ENCODE measurements around the gene CSH1. TPM values are rescaled to one million over a fixed set of nuclear protein-coding genes. Genes with fewer than 3 reads are reported as not detected.
"Not testable (repeated sequence)": the region's sequence is repeated elsewhere in the genome, so short reads cannot be mapped to it uniquely, and the experiment has no call there.

Gene CSH1
- total RNA-seq, 2 donors from 2014 or later: not detected

DNA sequence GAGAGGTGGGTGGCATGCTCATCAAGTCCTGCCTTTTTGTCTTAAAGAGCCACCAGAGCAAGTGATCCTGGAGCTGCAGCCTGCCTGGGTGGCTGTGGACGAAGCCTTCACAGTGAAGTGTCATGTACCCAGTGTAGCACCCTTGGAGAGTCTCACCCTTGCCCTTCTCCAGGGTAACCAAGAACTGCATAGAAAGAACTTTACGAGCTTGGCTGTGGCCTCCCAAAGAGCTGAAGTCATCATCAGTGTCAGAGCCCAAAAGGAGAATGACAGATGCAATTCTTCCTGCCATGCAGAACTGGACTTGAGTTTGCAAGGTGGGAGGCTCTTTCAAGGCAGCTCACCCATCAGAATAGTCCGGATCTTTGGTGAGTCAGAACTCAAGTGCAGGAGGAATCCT, 37.1 kb downstream of the CSH1 start:
- TF ChIP-seq, protein P1, sequence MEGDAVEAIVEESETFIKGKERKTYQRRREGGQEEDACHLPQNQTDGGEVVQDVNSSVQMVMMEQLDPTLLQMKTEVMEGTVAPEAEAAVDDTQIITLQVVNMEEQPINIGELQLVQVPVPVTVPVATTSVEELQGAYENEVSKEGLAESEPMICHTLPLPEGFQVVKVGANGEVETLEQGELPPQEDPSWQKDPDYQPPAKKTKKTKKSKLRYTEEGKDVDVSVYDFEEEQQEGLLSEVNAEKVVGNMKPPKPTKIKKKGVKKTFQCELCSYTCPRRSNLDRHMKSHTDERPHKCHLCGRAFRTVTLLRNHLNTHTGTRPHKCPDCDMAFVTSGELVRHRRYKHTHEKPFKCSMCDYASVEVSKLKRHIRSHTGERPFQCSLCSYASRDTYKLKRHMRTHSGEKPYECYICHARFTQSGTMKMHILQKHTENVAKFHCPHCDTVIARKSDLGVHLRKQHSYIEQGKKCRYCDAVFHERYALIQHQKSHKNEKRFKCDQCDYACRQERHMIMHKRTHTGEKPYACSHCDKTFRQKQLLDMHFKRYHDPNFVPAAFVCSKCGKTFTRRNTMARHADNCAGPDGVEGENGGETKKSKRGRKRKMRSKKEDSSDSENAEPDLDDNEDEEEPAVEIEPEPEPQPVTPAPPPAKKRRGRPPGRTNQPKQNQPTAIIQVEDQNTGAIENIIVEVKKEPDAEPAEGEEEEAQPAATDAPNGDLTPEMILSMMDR (IDR thresholded peaks at IDR 0.05): no peak
- no peak overlapping the region for H3K4me3 ChIP-seq
- intact Hi-C loops (cut with DNase I): no loop called here
- no peaks in the 10 kb centered on the region for H3K9me3 ChIP-seq
- no peak overlapping the region for H3K9ac ChIP-seq (ENCODE audit: low read depth in 2 of 2, low read length in 2 of 2)
- no peak for DNase-seq
- no peak overlapping the region for H3K27ac ChIP-seq
- H3K4me1 ChIP-seq: no peaks in the 10 kb centered on the region
- H3K27me3 ChIP-seq: no peaks in the 10 kb centered on the region
- H3K36me3 ChIP-seq: no peaks in the 10 kb centered on the region

DNA sequence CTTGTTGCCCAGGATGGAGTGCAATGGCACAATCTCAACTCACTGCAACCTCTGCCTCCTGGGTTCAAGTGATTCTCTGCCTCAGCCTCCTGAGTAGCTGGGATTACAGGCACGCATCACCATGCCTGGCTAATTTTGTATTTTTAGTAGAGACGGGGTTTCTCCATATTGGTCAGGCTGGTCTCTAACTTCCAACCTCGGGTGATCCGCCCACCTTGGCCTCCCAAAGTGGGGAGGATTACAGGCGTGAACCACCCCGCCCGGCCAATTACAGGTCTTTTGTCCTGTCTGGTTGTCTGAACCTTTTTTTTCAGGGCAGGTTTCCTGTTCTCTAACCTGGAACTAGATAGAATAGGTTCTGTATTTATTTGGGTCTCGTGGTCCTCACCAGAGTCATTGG, 39.9 kb downstream of the CSH1 start:
- H3K9ac ChIP-seq (ENCODE audit: low read depth in 2 of 2, low read length in 2 of 2); intact Hi-C loops (cut with DNase I); H3K36me3 ChIP-seq; H3K27ac ChIP-seq; H3K4me1 ChIP-seq; DNase-seq; H3K9me3 ChIP-seq; H3K4me3 ChIP-seq; H3K27me3 ChIP-seq: not testable (repeated sequence)

GRCh38 chr17:63855185-63855584, 41.2 kb downstream of the CSH1 start:
- H3K36me3 ChIP-seq: no peaks in the 10 kb centered on the region
- no peak for DNase-seq
- no peak overlapping the region for H3K4me3 ChIP-seq
- H3K9ac ChIP-seq (ENCODE audit: low read depth in 2 of 2, low read length in 2 of 2): no peak overlapping the region
- no peaks in the 10 kb centered on the region for H3K9me3 ChIP-seq
- TF ChIP-seq, protein P1 (IDR thresholded peaks at IDR 0.05): no peak
- H3K27ac ChIP-seq: no peak overlapping the region
- intact Hi-C loops (cut with DNase I): no loop called here
- no peaks in the 10 kb centered on the region for H3K27me3 ChIP-seq
- H3K4me1 ChIP-seq: no peaks in the 10 kb centered on the region

DNA sequence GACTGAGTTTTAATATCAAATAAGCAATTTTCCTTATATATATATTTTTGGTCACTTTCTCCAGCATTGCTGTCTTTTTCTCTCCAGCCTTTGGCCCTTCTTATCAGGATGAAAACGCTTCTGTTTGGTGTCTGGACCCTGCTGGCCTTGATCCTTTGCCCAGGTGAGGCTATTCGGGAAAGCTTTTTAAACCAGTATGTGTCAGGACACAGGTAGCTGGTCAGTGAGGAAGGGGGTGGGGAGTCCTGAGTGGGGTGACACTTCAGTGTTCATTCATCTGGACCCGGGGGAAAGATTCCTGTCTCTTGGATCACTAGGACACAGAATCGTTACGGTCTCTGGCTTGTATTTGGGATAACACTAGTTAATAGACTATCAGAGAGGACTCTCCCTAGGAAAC, 41.7 kb downstream of the CSH1 start:
- Histone ChIP-seq H3K27ac (no peak overlapping the region), H3K4me1 (no peaks in the 10 kb centered on the region), H3K4me3 (no peak overlapping the region), H3K9me3 (no peaks in the 10 kb centered on the region), H3K9ac (ENCODE audit: low read depth in 2 of 2, low read length in 2 of 2) (no peak overlapping the region), H3K27me3 (no peaks in the 10 kb centered on the region), H3K36me3 (no peaks in the 10 kb centered on the region)
- TF ChIP-seq, protein P1 (IDR thresholded peaks at IDR 0.05): no peak
- DNase-seq: no peak
- intact Hi-C loops (cut with DNase I): no loop called here

GRCh38 chr17:63853260-63853659, 43.1 kb downstream of the CSH1 start:
- no peaks in the 10 kb centered on the region for H3K4me1 ChIP-seq
- TF ChIP-seq, protein P1 (IDR thresholded peaks at IDR 0.05): no peak

DNA sequence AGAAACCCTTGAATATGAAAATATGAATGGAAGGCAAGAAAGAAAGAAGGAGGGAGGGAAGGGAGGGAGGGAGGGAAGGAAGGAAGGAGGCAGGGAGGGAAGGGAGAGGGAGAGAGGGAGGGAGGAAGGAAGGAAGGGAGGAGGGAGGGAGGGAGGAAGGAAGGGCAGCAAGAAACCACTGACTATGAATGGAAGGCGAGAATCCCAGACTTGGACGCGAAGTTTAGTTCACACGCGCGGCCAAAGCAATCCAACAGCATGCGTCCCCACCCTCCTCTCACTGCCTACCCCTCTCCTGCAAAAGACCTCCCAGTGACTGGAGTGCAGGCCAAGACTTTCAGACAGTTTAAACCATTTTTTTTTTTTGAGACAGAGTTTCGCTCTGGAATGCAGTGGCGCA, 46.0 kb downstream of the CSH1 start:
- DNase-seq: no peak
- intact Hi-C loops (cut with DNase I): no loop called here
- no peaks in the 10 kb centered on the region for H3K4me1 ChIP-seq
- no peak overlapping the region for H3K9ac ChIP-seq (ENCODE audit: low read depth in 2 of 2, low read length in 2 of 2)
- no peaks in the 10 kb centered on the region for H3K27me3 ChIP-seq
- TF ChIP-seq, protein P1 (IDR thresholded peaks at IDR 0.05): no peak
- no peaks in the 10 kb centered on the region for H3K36me3 ChIP-seq
- no peak overlapping the region for H3K4me3 ChIP-seq
- no peak overlapping the region for H3K27ac ChIP-seq
- no peaks in the 10 kb centered on the region for H3K9me3 ChIP-seq

More at GRCh38 chr17:63853260-63853659, 43.1 kb downstream of the CSH1 start:
- no peak overlapping the region for H3K27ac ChIP-seq
- no peaks in the 10 kb centered on the region for H3K36me3 ChIP-seq
- DNase-seq: no peak
- H3K9ac ChIP-seq (ENCODE audit: low read depth in 2 of 2, low read length in 2 of 2): no peak overlapping the region
- H3K27me3 ChIP-seq: no peaks in the 10 kb centered on the region
- H3K9me3 ChIP-seq: no peaks in the 10 kb centered on the region
- no peak overlapping the region for H3K4me3 ChIP-seq
- intact Hi-C loops (cut with DNase I): no loop called here

All from colonic mucosa (tissue), 4 donors.